AG04450 (cell line): Measurements from ENCODE around the gene ARNT2. TPM values are rescaled to one million over a fixed set of nuclear protein-coding genes. Genes with fewer than 3 reads are reported as not detected.

Experiments
- CTCF ChIA-PET: fragments of 300-600, 350-600 bp; formaldehyde crosslinking; extraction: SDS; loops from one replicate; lab custom pipeline; 2022; ENCODE audit warnings: antibody characterized with exemption, inconsistent platforms; lab: Charles Lee
- POLR2A ChIA-PET: fragments of 350-600 bp; formaldehyde crosslinking; extraction: SDS; loops from one replicate; lab custom pipeline; 2021; ENCODE audit warnings: antibody characterized with exemption, inconsistent platforms; lab: Yijun Ruan, JAX
- DNase-seq: peaks from one replicate; pipeline ENCODE4 v3.0.0-alpha.2; 2011; ENCODE audit warnings: low read depth, low spot score
- H3K27ac ChIP-seq: one replicate; pipeline ENCODE4 v1.5.1; 2012; ENCODE audit warnings: low read depth, low read length, control low read depth
- H3K27me3 ChIP-seq: one replicate; pipeline ENCODE4 v1.6.0; 2012; ENCODE audit warnings: low read length; ENCODE audit not compliant: control insufficient read depth, insufficient read depth
- H3K4me3 ChIP-seq: 2 replicates; pipeline ENCODE4 v1.5.1; 2011; ENCODE audit warnings: mild to moderate bottlenecking, low read depth, low read length, control low read depth
- H3K9me3 ChIP-seq: 2 replicates; pipeline ENCODE4 v1.5.1; 2012; ENCODE audit warnings: low read length; ENCODE audit not compliant: control insufficient read depth, insufficient read depth
- polyA plus RNA-seq: library from polyadenylated mRNA; depleted of rRNA; stranded (reverse); fragments of >200 nt; gene quantifications from 2 replicates; pipeline ENCODE4 v1.2.3, GENCODE V29; 2011
- TF ChIP-seq, protein P1 (sequence below): IDR thresholded peaks from 2 replicates; pipeline ENCODE4 v1.5.1; 2011; ENCODE audit warnings: low read depth, low read length, control low read depth, inconsistent platforms

The ARNT2 gene
- polyA plus RNA-seq, 1 experiment: 36.8 TPM

- ChIA-PET CTCF (interaction anchor here (0.7 to 3.1 kb wide), 2 partner anchors 37 to 174 kb away, joined by 3 to 8 read pairs; partner anchors contain the start of gene CEMIP), POLR2A (no interaction called here)
- Histone ChIP-seq H3K9me3 (peaks cover 4% of the 10 kb centered on the region; the same call in 1 of the 2 replicates), H3K27me3 (no peaks in the 10 kb centered on the region), H3K27ac (no peak overlapping the region), H3K4me3 (no peak overlapping the region)
- TF ChIP-seq, protein P1, sequence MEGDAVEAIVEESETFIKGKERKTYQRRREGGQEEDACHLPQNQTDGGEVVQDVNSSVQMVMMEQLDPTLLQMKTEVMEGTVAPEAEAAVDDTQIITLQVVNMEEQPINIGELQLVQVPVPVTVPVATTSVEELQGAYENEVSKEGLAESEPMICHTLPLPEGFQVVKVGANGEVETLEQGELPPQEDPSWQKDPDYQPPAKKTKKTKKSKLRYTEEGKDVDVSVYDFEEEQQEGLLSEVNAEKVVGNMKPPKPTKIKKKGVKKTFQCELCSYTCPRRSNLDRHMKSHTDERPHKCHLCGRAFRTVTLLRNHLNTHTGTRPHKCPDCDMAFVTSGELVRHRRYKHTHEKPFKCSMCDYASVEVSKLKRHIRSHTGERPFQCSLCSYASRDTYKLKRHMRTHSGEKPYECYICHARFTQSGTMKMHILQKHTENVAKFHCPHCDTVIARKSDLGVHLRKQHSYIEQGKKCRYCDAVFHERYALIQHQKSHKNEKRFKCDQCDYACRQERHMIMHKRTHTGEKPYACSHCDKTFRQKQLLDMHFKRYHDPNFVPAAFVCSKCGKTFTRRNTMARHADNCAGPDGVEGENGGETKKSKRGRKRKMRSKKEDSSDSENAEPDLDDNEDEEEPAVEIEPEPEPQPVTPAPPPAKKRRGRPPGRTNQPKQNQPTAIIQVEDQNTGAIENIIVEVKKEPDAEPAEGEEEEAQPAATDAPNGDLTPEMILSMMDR: no peak
- DNase-seq: no peak
These were observed 200.7 kb downstream of the ARNT2 start for GRCh38 chr15:80604583-80605575.

DNA sequence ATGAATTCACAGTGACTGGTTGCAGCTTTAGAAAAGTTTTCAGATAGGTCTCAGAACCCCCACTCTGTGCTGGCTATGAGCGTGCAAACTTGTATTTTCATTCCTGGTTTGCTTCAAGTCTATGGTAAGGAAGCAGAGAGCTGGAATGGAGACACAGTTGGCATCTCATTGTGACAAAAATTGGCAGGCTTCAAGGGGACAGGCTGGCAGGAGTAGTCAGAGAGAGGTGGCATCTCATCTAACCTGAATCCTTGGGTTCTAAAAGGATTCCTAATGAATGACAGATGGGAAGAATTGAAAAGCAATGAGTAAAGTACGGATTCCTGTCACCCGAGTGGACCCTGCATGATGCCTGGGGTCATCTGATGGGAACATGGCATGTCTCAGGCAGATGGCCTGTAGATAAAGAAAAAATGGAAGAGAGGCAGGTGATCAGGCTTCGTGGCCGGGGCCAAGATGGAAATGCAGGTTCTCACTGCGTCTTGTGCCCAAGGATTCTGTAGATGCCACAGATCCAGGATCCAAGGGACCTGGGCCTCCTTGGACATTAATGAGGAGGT is 201.5 kb downstream of the ARNT2 start:
- no peaks in the 10 kb centered on the region for H3K27me3 ChIP-seq
- H3K4me3 ChIP-seq: no peak overlapping the region
- CTCF ChIA-PET: no interaction called here
- POLR2A ChIA-PET: no interaction called here
- no peak for DNase-seq
- H3K9me3 ChIP-seq: no peaks in the 10 kb centered on the region
- no peak overlapping the region for H3K27ac ChIP-seq
- TF ChIP-seq, protein P1: no peak

DNA sequence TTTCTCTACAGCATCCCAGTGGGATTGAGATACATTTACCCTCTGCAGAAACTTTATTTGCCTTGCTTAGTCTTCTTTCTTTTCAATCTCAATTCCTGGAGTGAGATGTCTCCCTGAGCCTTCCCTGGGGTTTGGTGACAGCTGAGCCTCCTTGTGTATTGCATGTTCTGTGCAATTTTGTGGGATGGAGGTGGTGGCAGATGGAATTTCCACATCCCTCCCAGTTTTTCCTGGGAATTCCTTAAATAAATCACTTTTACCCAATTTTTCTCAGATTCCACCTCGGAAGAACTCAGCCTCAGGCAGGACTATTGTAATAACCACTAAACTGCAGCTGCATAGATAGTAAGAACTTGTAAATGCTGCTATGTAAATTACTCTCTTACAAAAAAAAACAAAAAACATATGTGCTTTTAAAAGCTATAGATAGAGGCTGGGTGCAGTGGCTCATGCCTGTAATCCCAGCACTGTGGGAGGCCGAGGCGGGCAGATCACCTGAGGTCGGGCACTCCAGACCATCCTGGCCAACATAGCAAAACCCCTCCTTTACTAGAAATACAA is 202.4 kb downstream of the ARNT2 start:
- Histone ChIP-seq H3K4me3 (no peak overlapping the region), H3K27me3 (no peaks in the 10 kb centered on the region), H3K27ac (no peak overlapping the region), H3K9me3 (no peaks in the 10 kb centered on the region)
- TF ChIP-seq, protein P1: no peak
- DNase-seq: no peak
- CTCF ChIA-PET: no interaction called here
- POLR2A ChIA-PET: no interaction called here

DNA sequence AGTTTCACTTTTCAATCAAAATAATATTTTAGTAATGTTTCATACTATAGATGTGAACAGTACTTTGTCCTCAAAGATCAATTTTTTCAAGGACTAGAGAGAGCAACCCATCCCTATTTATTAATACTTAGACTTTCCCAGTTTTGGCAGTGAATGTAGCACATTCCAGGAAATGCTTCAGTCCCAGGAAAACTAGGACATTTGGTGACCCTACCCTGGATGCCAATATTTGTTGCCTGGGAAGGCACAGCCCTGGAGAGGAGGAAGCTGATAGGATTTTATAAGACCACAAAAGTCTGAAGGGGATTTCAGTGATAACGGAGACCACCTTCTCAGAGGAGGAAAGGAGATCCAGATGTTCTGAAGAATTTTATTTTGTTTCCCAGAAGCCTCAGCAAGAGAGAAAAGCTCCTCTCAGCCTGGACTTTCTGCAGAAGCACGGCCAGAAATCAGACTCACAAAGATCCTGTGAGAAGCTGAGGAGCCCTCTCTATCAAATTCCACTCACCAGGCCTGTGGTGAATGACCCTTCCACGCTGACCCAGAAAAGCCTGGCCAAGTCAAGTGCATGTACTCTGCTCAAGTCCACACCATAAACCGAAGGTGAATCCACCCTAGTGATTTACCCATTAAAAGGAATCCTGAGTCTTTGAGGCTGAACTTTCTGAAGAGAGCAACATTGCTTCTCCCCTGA is 203.3 kb downstream of the ARNT2 start:
- ChIA-PET POLR2A (no interaction called here), CTCF (no interaction called here)
- no peaks in the 10 kb centered on the region for H3K9me3 ChIP-seq
- TF ChIP-seq, protein P1: no peak
- H3K4me3 ChIP-seq: no peak overlapping the region
- H3K27me3 ChIP-seq: no peaks in the 10 kb centered on the region
- DNase-seq: no peak
- no peak overlapping the region for H3K27ac ChIP-seq
